Loucy (cell line): Measurements from ENCODE around the gene MPP3.

Source experiments
- H2AFZ ChIP-seq: fragments of 200-600 bp; sonication (generic); 2 replicates; pipeline ENCODE4 v1.6.0; 2016; ENCODE audit warnings: antibody characterized with exemption, mild to moderate bottlenecking, low read length, moderate library complexity
- H3F3A ChIP-seq: fragments of 200-600 bp; 2 replicates; pipeline ENCODE4 v1.6.0; 2016; ENCODE audit warnings: antibody characterized with exemption, low read depth, mild to moderate bottlenecking
- H3K27me3 ChIP-seq: fragments of 200-600 bp; sonication (generic); 2 replicates; pipeline ENCODE4 v1.6.1; 2014; ENCODE audit warnings: low read length, mild to moderate bottlenecking; ENCODE audit not compliant: insufficient read depth, poor library complexity, severe bottlenecking
- H3K36me3 ChIP-seq: fragments of 200-600 bp; sonication (generic); 2 replicates; pipeline ENCODE4 v1.6.1; 2016; ENCODE audit warnings: low read length; ENCODE audit not compliant: insufficient read depth
- H3K4me1 ChIP-seq: fragments of 200-600 bp; sonication (generic); 2 replicates; pipeline ENCODE4 v1.5.1; 2014; ENCODE audit warnings: low read length, mild to moderate bottlenecking; ENCODE audit not compliant: insufficient read depth, poor library complexity, severe bottlenecking
- H3K4me2 ChIP-seq: fragments of 200-600 bp; sonication (generic); 2 replicates; pipeline ENCODE4 v1.6.0; 2014; ENCODE audit warnings: antibody characterized with exemption, low read length, low read depth, mild to moderate bottlenecking; ENCODE audit not compliant: poor library complexity, severe bottlenecking
- H3K4me3 ChIP-seq: fragments of 200-600 bp; sonication (generic); 2 replicates; pipeline ENCODE4 v1.5.1; 2014; ENCODE audit warnings: low read length, mild to moderate bottlenecking, mixed read lengths; ENCODE audit not compliant: poor library complexity, severe bottlenecking
- H3K79me2 ChIP-seq: fragments of 200-600 bp; sonication (generic); 2 replicates; pipeline ENCODE4 v1.6.1; 2014; ENCODE audit warnings: low read length; ENCODE audit not compliant: insufficient read depth
- H3K9ac ChIP-seq: fragments of 200-600 bp; sonication (generic); 2 replicates; pipeline ENCODE4 v1.6.0; 2014; ENCODE audit warnings: mild to moderate bottlenecking, low read depth, low read length, moderate library complexity; ENCODE audit not compliant: poor library complexity, severe bottlenecking
- H3K9me2 ChIP-seq: fragments of 200-600 bp; sonication (generic); replicated peaks from 2 replicates; pipeline ENCODE4 v1.6.1; 2016; ENCODE audit warnings: low read depth, low read length, mixed read lengths
- H3K9me3 ChIP-seq: fragments of 200-600 bp; sonication (generic); 2 replicates; pipeline ENCODE4 v1.6.1; 2014; ENCODE audit warnings: mild to moderate bottlenecking, antibody characterized with exemption, low read length, low read depth; ENCODE audit not compliant: insufficient read depth
- H4K20me1 ChIP-seq: fragments of 200-600 bp; sonication (generic); 2 replicates; pipeline ENCODE4 v1.6.0; 2014; ENCODE audit warnings: antibody characterized with exemption, low read length, mild to moderate bottlenecking; ENCODE audit not compliant: insufficient read depth, poor library complexity, severe bottlenecking
- EZH2phosphoT487 ChIP-seq: fragments of 200-600 bp; IDR thresholded peaks from 2 replicates; pipeline ENCODE4 v1.6.1; 2018; ENCODE audit warnings: antibody characterized with exemption, mild to moderate bottlenecking, moderate library complexity, borderline replicate concordance
- TF ChIP-seq, protein P1 (sequence below): fragments of 200-600 bp; sonication (generic); conservative IDR thresholded peaks from 2 replicates; pipeline ENCODE4 v1.5.1; 2014; ENCODE audit warnings: mild to moderate bottlenecking, antibody characterized with exemption, low read length

Gene MPP3

GRCh38 chr17:43788540-43788939 lies 44.4 kb downstream of the MPP3 start:
- H3K9me3 ChIP-seq: no peaks in the 10 kb centered on the region
- no peaks in the 10 kb centered on the region for H3K36me3 ChIP-seq
- H3K79me2 ChIP-seq: no peaks in the 10 kb centered on the region
- no peak overlapping the region for H3K9ac ChIP-seq
- no peaks in the 10 kb centered on the region for H3K9me2 ChIP-seq
- TF ChIP-seq EZH2phosphoT487: no peak
- TF ChIP-seq, protein P1, sequence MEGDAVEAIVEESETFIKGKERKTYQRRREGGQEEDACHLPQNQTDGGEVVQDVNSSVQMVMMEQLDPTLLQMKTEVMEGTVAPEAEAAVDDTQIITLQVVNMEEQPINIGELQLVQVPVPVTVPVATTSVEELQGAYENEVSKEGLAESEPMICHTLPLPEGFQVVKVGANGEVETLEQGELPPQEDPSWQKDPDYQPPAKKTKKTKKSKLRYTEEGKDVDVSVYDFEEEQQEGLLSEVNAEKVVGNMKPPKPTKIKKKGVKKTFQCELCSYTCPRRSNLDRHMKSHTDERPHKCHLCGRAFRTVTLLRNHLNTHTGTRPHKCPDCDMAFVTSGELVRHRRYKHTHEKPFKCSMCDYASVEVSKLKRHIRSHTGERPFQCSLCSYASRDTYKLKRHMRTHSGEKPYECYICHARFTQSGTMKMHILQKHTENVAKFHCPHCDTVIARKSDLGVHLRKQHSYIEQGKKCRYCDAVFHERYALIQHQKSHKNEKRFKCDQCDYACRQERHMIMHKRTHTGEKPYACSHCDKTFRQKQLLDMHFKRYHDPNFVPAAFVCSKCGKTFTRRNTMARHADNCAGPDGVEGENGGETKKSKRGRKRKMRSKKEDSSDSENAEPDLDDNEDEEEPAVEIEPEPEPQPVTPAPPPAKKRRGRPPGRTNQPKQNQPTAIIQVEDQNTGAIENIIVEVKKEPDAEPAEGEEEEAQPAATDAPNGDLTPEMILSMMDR: no peak
- H2AFZ ChIP-seq: no peak overlapping the region
- H3K4me2 ChIP-seq: no peak overlapping the region
- peaks cover 7% of the 10 kb centered on the region for H3K4me1 ChIP-seq
- H3K4me3 ChIP-seq: no peak overlapping the region
- no peaks in the 10 kb centered on the region for H4K20me1 ChIP-seq
- H3F3A ChIP-seq: no peaks in the 10 kb centered on the region
- H3K27me3 ChIP-seq: no peaks in the 10 kb centered on the region

DNA sequence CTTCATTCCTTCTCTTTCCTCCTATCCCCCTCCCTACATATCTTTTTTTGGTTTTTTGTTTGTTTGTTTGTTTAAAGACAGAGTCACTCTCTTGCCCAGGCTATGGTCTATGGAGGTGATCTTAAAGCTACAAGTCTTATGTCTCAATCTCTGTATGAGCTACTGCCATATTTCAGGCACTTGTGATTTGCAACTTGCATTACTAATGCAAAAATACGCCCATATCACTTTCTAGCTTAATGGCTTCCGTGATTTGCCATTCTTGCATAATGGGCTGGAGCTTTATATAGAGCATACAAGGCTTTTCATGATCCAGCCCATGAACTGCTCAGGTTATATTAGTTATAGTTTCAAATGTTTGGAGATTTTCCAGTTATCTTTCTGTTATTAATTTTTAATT lies 45.2 kb downstream of the MPP3 start:
- Histone ChIP-seq H3K27me3 (peaks cover 5% of the 10 kb centered on the region), H4K20me1 (no peaks in the 10 kb centered on the region), H3K9me3 (no peaks in the 10 kb centered on the region), H3K9ac (no peak overlapping the region), H3K36me3 (no peaks in the 10 kb centered on the region), H3K4me2 (no peak overlapping the region), H3K4me1 (peaks cover 7% of the 10 kb centered on the region), H3K4me3 (no peak overlapping the region), H3F3A (no peaks in the 10 kb centered on the region), H3K79me2 (no peaks in the 10 kb centered on the region), H3K9me2 (no peaks in the 10 kb centered on the region), H2AFZ (no peak overlapping the region)
- TF ChIP-seq EZH2phosphoT487: no peak
- TF ChIP-seq, protein P1: no peak

GRCh38 chr17:43784628-43785101 lies 48.3 kb downstream of the MPP3 start:
- Histone ChIP-seq H3K9me2 (no peaks in the 10 kb centered on the region), H3K27me3 (peaks cover 32% of the 10 kb centered on the region), H4K20me1 (no peaks in the 10 kb centered on the region), H2AFZ (no peak overlapping the region), H3K9ac (no peak overlapping the region), H3K4me3 (no peak overlapping the region), H3K36me3 (no peaks in the 10 kb centered on the region), H3F3A (no peaks in the 10 kb centered on the region), H3K4me1 (peaks cover 3% of the 10 kb centered on the region), H3K79me2 (no peaks in the 10 kb centered on the region), H3K9me3 (no peaks in the 10 kb centered on the region), H3K4me2 (no peak overlapping the region)
- TF ChIP-seq, protein P1: no peak
- TF ChIP-seq EZH2phosphoT487: no peak
